ENCODE measurements around the gene DYNLRB1.
"Not testable (repeated sequence)": the region's sequence is repeated elsewhere in the genome, so short reads cannot be mapped to it uniquely, and the experiment has no call there.

Gene DYNLRB1

DNA sequence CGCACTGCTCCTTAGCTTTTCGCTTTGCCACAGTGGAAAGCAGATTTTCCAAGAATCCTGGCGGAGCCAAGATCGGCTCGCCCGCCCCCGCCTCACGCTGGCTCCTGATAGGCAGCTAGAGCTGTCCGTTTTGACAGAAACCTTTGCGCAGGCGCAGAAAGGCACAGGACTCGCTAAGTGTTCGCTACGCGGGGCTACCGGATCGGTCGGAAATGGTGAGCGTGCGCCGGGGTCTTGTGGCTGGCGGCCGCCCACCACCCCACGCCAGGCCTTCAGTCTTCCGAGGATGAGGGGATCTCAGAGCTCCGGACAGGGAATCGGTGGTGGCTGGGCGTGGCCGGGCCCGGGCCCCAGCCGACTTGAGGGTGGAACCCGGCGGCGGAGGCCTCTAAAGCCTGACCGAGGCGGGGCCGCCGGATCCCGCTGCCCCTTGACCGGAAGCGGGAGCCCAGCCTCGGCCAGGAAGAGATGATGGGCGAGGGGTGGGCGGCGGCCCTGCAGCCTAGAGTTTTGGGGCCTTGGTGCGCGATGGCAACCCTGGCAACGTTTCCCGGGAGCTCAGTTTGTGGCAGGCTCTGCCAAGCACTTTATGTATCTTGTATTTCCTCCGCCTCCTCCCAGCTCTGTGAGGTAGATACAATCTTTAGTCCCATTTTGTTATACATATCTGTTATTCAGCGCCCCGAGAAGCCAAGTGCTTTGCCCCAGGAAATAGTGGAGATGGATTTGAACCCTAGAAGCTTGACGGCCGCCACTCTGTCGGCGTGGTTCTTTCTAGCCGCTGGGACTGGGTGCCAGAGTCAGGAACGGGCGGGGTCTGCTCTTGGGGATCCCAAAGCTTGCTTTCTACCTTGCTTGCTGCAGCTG, at the start of gene DYNLRB1:
TSS of gene DYNLRB1 (plus strand) at position 176 of the 867 bp plus-strand sequence. CDS start at position 213, 37 bp downstream.
- peak; percentile 88 to 90 for DNase-seq

DNA sequence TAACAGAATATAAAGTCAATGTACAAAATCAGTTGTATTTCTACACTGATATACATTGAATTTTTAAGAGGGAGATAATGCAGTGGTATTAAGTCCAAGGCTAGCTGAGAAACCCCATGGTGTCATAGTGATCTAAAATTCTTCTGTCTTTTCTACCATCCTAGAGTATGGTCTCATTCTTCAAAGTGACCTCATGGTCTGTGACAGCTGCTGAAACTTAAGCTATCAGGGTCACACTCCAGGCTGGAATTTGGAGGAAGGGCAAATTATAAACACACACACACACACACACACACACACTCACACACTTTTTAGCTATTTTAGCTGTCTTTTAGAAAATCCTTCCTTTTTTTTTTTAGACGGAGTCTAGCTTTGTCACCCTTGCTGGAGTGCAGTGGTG, 47.3 kb upstream of the DYNLRB1 start:
- no peak for DNase-seq

DNA sequence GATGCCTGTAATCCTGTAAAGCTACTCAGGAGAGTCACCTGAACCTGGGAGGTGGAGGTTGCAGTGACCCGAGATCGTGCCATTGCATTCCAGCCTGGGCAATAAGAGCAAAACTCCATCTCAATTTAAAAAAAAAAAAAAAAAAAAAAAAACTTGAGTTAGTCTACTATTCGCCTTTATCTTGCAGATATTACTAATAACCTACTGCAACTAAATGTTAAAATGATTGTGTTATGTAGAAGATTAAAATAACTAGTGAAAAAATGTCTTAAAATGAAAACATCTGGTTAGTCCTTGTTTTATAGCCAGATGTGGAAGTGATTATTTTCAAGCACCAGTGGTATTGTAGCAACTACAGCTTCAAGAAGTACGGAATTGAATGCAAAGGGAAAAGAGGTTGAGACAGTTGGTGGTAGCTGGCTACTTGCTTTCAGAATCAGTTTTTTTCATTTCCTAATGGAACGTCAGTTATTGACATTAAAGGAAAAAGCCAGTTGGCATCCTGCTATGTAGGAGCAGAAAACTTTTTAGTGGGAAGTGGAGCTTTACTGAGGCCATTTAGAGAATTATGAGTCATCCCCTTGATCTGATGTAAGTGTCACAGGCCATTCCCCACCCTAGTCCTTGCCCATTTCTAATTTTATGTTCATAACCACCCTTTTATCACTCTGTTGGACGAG, 43.8 kb upstream of the DYNLRB1 start:
- DNase-seq = peak in 1 of 2 experiments; percentile 7

DNA sequence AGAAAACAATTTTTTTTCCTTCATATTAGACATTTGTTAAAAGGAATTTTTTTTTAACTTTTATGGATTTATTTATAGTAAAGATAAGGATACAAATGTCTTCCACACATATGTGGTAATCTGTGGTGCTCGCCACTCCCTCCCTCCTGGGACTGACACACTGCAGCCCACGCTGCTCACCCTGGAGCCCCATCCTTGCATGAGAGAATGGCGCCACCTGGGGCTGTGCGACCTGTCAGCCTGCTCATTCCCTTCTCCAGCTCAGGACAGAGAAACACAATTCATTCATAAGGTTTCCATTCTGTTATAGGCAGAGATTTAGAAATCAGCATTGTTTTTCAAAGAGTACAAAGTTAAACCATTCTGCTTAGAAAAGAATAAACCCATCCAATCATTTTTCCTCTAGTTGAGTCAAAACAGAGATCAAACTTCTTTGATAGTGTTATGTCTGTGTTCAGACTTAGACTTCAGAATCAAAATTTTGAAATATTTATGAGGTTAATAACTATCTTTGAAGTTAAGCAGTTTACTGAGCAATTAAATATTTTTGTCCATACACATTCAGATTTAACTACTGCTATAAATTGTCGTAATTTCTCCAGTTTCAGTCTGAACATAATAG, 42.8 kb upstream of the DYNLRB1 start:
- DNase-seq = peak; percentile 8 to 23

DNA sequence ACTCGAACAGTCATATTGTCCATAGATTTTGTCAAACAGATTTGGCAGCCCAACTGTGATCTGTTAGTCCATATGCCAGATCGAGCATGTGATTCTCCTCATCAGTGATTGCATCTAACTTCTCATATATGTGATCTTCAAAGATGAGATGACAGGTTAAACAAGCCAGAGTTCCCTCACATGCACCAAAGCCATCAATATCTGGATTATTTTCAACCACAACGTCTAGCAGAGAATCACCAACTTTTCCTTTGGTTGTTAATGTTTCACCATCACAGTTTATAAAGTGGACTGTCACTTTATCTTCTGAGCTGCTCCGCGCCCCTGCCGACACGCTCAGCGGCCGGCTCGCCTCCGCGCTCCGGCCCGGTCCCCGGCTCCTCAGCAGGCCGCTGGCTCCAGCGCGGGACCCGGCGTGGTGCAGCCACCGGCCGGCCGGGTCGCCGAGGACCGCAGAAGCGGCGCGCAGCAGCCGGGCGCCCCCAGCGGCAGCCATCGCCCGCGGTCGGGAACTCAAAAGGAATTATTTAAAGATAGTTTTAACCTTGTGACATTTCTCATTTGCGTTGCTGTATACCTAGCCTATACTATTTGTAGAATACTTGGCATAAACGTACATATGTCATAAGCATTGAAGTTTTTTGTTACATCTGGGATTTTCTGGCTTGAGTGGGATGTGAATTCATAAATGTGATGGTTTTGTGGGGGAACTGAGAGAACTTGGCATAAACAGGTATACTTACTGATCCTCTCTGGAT, 40.1 kb upstream of the DYNLRB1 start:
- DNase-seq = peak; percentile 18

DNA sequence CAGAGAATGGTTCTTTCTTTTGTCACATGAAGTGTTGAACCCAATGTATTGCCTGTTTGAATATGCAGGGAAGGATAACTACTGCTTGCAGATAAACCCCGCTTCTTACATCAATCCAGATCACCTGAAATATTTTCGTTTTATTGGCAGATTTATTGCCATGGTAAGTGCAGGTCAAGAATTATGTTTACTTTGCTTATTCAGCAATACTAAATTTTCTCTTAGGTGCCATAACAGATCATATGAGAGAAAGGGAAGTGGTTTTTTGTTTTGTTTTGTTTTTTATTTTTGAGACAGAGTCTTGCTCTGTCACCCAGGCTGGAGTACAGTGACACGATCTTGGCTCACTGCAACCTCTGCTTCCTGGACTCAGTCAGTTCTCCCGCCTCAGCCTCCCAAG, 36.6 kb upstream of the DYNLRB1 start:
- no peak for DNase-seq

DNA sequence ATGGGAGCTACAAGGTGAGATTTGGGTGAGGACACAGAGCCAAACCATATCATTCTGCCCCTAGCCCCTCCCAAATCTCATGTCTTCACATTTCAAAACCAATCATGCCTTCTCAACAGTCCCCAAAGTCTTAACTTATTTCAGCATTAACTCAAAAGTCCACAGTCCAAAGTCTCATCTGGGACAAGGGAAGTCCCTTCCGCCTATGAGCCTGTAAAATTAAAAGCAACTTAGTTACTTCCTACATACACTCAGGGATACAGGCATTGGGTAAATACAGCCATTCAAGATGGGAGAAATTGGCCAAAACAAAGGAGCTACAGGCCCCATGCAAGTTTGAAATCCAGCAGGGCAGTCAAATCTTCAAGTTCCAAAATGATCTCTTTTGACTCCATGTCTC, 34.1 kb upstream of the DYNLRB1 start:
- DNase-seq = not testable (repeated sequence)

DNA sequence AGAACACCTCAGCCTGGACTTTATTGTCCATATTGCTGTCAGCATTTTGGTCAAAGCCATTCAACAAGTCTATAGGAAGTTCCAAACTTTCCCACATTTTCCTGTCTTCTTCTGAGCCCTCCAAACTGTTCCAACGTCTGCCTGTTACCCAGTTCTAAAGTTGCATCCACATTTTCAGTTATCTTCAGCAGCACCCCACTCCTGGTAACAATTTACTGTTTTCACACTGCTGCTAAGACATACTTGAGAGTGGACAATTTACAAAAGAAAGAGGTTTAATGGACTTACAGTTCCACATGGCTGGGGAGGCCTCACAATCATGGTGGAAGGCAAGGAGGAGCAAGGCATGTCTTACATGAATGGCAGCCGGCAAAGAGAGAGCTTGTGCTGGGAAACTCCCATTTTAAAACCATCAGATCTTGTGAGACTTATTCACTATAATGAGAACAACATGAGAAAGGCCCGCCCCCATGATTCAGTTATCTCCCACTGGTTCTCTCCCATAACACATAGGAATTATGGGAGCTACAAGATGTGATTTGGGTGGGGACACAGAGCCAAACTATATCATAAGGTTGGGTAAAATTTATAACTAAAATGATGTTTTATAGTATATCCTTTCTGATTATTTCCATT, 32.5 kb upstream of the DYNLRB1 start:
- not testable (repeated sequence) for DNase-seq

DNA sequence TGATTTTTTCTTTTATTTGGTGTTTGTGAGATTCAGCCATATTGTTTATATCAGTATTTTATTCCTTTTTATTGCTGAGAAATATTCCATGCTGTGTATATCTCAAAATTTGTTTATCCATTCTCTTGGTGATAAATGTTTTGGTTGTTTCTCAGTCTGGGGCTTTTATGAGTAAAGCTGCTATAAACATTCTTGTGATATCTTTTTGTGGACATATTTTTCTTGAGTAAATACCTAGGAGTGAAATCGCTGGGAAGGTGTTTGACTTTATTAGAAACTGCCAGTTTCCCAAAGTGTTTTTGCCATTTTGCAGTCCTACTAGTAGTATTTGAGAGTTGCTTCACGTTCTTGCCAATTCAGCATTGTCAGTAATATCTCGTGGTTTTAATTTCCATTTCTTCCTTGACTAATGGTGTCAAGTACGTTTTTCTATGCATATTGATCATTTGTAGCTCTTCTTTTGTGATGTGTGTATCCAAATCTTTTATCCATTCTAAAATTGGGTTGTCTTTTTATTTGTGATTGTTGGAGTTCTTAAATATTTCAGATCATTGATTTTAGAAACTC, 31.1 kb upstream of the DYNLRB1 start:
- DNase-seq = no peak

- DNase-seq = no peak
Observed at GRCh38 chr20:34491226-34491931, 24.8 kb upstream of the DYNLRB1 start.

GRCh38 chr20:34491932-34492509, 24.2 kb upstream of the DYNLRB1 start:
- DNase-seq = no peak

DNA sequence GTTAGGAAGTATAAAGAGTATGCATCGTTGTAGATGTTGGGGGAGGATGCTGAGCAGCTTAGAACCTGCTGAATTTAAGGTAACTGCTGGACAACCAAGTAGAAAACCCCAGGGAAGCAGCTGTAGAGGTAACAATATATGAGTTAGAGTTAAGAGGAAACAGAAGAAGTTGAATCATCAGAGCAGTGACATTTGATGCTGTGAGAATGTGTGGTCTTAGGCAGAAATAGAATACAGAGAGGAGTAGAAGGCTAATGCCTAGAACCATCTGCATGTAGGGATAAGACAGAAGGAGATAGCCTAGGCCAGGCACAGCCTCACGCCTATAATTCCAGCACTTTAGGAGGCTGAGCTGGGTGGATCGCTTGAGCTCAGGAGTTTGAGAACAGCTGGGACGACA, 22.6 kb upstream of the DYNLRB1 start:
- peak in 1 of 2 experiments; percentile 9 for DNase-seq

DNA sequence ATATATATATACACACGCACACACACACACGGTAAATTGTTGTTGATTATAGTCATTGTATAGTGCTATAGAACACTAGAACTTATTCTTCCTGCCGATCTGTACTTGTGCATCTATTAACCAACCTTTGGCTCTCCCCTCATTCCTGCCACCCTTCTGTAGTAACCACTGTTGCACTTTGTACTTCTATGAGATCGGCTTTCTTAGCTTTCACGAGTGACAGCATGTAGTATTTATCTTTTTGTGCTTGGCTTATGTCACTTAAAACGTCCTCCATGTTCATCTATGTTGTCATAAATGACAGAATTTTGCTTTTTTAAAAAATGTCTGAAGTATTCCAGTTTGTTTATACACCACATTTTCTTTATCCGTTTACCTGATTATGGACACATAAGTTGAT, 20.9 kb upstream of the DYNLRB1 start:
- no peak for DNase-seq

DNA sequence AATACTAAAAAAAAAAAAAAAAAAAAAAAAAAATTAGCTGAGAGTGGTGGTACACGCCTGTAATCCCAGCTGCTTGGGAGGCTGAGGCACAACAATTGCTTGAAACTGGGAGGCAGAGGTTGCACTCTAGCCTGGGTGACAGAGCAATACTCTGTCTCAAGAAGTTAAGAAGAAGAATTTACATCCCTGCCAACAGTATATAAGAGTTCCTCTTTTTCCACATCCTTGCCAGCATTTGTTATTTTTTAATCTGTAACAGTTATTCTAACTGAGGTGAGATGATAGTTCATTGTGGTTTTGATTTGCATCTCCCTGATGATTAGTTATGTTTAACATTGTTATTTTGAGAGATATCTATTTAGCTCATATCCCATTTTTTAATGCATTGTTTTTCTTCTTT, 20.3 kb upstream of the DYNLRB1 start:
- DNase-seq = peak; percentile 21 to 43

GRCh38 chr20:34497596-34497995, 18.6 kb upstream of the DYNLRB1 start:
- not testable (repeated sequence) for DNase-seq

GRCh38 chr20:34500823-34501222, 15.4 kb upstream of the DYNLRB1 start:
- no peak for DNase-seq

GRCh38 chr20:34506480-34506879, 9.7 kb upstream of the DYNLRB1 start:
- DNase-seq = no peak

DNA sequence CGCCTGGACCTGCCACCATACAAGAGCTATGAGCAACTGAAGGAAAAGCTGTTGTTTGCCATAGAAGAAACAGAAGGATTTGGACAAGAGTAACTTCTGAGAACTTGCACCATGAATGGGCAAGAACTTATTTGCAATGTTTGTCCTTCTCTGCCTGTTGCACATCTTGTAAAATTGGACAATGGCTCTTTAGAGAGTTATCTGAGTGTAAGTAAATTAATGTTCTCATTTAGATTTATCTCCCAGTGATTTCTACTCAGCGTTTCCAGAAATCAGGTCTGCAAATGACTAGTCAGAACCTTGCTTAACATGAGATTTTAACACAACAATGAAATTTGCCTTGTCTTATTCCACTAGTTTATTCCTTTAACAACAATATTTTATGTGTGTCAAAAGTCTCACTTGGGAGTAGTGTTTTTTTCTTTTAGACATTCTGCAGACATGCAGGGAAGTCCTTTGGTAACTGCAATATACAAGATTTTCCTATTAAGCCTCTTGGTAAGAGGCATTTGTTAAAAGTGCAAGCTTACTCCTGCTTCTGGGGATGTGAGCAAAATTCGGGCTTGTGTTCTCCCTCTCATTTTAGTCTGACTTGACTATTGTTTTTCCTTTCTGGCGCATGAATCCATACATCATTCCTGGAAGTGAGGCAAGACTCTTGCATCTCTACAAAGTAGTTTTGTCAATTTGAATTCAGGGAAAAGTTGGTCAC, 8.4 kb upstream of the DYNLRB1 start:
- DNase-seq = no peak

GRCh38 chr20:34510575-34510974, 5.6 kb upstream of the DYNLRB1 start:
- DNase-seq = no peak

DNA sequence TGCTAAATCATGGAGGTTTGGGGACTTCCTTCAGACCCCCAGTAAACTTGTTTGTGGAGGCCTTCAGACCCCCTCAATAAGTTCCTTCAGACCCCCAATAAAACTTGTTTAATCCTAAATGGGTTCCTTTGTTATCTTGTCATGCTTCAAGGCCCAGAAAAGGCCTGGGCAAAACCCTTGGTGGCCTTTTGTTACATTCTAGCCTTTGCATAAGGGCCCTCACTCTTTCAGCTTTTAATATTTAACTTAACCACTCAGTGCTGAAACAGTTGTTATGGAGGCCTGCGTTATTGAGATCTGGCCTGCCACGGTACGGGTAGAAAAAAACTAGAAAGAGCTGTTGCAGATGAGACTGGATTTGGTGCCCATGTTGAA, 4.3 kb upstream of the DYNLRB1 start:
- DNase-seq = no peak

All from Kasumi-1 (cell line).